G401 (cell line): Measurements from ENCODE around the gene USP14. TPM values are rescaled to one million over a fixed set of nuclear protein-coding genes. Genes with fewer than 3 reads are reported as not detected.

Experiments used
- DNase-seq: peaks from one replicate; pipeline ENCODE4 v3.0.0-alpha.2; 2015; ENCODE audit warnings: low spot score
- in situ Hi-C: cut with HindIII; loops from 2 replicates; pipeline ENCODE4 v1.10.0; 2016; ENCODE audit warnings: low sequenced_read_pairs, mixed read lengths
- total RNA-seq: library from RNA; depleted of rRNA; stranded (reverse); fragments of >200 nt; shearing (Covaris generic); gene quantifications from 2 replicates; pipeline ENCODE4 v1.2.3, GENCODE V29; 2014

The USP14 gene
- total RNA-seq, 1 experiment from 2014 or later, result 28.7 TPM

GRCh38 chr18:156514-157230, 1.7 kb upstream of the USP14 start:
- in situ Hi-C loops, result no loop called here
- no peak for DNase-seq

- in situ Hi-C loops, result no loop called here
- DNase-seq, result peak; percentile 12
Observed at GRCh38 chr18:159037-159652, 788 bp downstream of the USP14 start.

GRCh38 chr18:159933-160332, 1.6 kb downstream of the USP14 start:
- DNase-seq, result no peak
- in situ Hi-C loops, result no loop called here

GRCh38 chr18:160831-161570, 2.6 kb downstream of the USP14 start:
- DNase-seq, result no peak
- in situ Hi-C loops, result no loop called here

- in situ Hi-C loops, result no loop called here
- no peak for DNase-seq
Observed at GRCh38 chr18:172361-172760, 14.0 kb downstream of the USP14 start.

GRCh38 chr18:179499-179898, 21.1 kb downstream of the USP14 start:
- in situ Hi-C loops, result no loop called here

GRCh38 chr18:181711-182110, 23.4 kb downstream of the USP14 start:
- no peak for DNase-seq
- in situ Hi-C loops, result no loop called here

More at GRCh38 chr18:179499-179898, 21.1 kb downstream of the USP14 start:
- no peak for DNase-seq

GRCh38 chr18:183769-184168, 25.4 kb downstream of the USP14 start:
- in situ Hi-C loops, result no loop called here
- DNase-seq, result peak; percentile 14

GRCh38 chr18:189254-189653, 30.9 kb downstream of the USP14 start:
- DNase-seq, result no peak
- in situ Hi-C loops, result no loop called here

- in situ Hi-C loops, result no loop called here
- DNase-seq, result no peak
Observed at GRCh38 chr18:191725-192124, 33.4 kb downstream of the USP14 start.

GRCh38 chr18:192801-193200, 34.4 kb downstream of the USP14 start:
- in situ Hi-C loops, result no loop called here

GRCh38 chr18:195651-196050, 37.3 kb downstream of the USP14 start:
- no peak for DNase-seq
- in situ Hi-C loops, result no loop called here

More at GRCh38 chr18:192801-193200, 34.4 kb downstream of the USP14 start:
- DNase-seq, result no peak

- in situ Hi-C loops, result no loop called here
- no peak for DNase-seq
Observed at GRCh38 chr18:199214-199613, 40.9 kb downstream of the USP14 start.

- DNase-seq, result no peak
- in situ Hi-C loops, result no loop called here
Observed at GRCh38 chr18:199768-200167, 41.4 kb downstream of the USP14 start.

- no peak for DNase-seq
- in situ Hi-C loops, result no loop called here
Observed at GRCh38 chr18:210075-210474, 51.7 kb downstream of the USP14 start.

GRCh38 chr18:210733-211132, 52.4 kb downstream of the USP14 start:
- in situ Hi-C loops, result no loop called here
- no peak for DNase-seq

- DNase-seq, result no peak
- in situ Hi-C loops, result no loop called here
Observed at GRCh38 chr18:211582-211981, 53.2 kb downstream of the USP14 start.

- in situ Hi-C loops, result no loop called here
- no peak for DNase-seq
Observed at GRCh38 chr18:212780-213179, 54.4 kb downstream of the USP14 start.

- DNase-seq, result no peak
Observed at GRCh38 chr18:213505-213904, 55.1 kb downstream of the USP14 start.

GRCh38 chr18:213966-214365, 55.6 kb downstream of the USP14 start:
- DNase-seq, result no peak

More at GRCh38 chr18:213505-213904, 55.1 kb downstream of the USP14 start:
- in situ Hi-C loops, result no loop called here

More at GRCh38 chr18:213966-214365, 55.6 kb downstream of the USP14 start:
- in situ Hi-C loops, result no loop called here
